Islet of Langerhans (tissue), 1 donor: ENCODE results near the gene SPINDOC.

Source experiments
- FAIRE-seq: peaks from one replicate; lab custom pipeline; 2011; peaks lifted over from hg19 to GRCh38; lab: Jason Lieb, UNC

SPINDOC gene

DNA sequence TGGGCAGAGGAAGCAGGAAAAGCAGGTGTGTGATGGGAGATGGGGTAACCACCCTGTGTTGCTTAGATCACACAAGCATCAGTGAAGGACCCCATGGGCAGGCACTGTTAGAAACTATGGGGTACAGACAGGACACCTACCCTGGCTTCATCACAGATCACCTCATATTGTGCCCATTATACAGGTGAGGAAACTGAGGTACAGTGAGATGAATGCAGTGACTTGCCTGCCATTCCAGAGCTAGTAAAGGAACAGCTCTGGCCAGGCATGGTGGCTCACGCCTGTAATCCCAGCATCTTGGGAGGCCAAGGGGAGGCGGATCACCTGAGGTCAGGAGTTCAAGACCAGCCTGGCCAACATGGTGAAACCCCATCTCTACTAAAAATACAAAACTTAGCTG lies 19.8 kb downstream of the SPINDOC start:
- no peak for FAIRE-seq

DNA sequence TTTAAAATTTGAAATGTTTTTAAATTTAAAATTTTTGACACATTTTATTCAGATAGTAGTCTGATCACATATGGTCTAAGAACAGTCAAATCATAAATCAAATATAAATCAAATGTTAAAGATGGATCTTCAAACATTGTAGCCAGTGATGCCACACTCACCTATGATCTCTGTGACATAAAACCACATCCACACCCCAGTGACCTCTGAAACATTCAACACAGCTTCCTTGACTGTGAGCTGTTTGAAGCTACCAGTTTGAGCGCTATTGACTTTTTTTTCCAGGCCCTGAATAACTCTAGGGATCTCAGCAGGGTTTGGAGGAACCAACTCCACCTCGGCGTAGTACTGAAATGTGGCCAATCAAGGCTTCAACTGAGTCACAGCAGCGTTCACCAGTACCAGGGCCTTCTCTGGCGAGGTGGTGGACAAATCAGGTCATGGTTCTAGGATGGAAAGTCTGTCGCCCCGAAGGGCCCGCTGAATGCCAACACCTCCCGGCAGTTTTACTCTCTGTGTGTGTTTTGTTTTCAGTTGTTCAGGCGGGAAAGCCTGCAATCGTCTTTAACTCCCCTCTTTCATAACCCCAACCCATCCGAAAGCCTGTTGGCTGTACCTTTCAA lies 21.4 kb downstream of the SPINDOC start:
- no peak for FAIRE-seq

DNA sequence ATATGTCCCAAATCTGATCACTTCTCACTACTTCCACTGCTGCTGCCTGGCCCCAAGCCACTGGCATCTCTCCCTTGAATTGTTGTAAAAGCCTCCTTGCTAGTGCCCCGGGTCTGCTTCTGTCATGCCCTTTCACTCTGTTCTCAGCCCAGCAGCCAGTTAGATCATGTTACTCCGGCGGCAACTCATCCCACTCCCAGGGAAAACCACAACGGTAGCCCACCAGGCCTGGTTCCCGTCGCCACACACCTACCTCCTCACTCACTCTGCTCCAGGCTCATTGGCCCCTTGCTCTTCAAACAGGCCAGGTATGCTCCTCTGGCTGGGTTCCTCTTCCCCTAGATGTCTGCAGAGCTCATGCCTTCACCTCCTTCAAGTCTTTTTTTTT lies 21.9 kb downstream of the SPINDOC start:
- no peak for FAIRE-seq

DNA sequence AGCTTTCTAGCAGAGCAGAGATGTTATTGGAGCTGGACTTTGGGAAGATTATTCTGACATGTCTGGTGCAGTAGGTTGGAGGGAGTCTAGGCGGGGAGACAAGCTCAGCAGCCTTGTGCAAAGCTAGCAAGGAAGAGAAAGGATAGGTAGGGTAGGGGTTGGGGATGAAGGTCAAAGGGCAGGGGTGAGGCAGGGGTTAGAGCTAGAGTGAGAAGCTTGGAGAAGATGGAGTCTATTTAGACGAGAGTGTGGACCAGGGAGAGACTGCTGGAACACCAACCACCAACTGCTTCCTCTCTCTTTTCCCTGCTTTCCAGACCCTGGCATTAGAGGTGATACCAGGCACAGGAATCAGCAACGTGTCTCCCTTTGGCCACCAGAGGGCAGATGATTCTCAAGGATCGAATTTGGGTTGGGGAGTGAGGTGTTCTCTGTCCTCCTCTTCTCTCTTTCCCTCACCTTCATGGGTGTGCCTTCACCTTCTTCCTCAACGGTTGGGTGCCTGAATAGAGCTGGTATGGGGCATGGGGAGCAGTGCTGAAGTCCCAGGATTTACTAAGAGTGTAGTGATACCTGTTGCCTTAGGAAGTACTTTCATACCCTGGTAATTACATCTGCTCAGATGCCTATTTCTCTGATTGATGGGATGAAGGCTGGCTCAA lies 23.9 kb downstream of the SPINDOC start:
- FAIRE-seq = peak; percentile 68

DNA sequence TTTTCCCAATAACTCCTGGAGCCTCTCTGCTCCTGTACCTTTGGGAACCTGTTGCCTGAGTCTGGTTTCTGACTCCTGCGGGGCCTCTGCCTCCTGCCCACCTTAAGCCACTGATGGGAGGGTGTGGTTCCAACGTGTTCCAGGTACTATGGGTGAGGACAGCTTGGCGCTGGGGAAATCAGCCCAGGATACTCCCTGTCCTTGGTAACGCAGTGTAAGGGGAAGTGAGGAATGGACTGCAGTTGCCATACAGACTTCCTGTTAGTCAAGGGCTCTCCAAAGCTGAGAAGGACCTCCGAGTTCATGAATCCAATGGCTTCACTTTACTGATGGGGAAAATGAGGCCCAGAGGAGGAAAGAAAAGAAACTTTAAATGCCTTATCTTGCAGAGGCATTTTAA lies 24.5 kb downstream of the SPINDOC start:
- FAIRE-seq = no peak

DNA sequence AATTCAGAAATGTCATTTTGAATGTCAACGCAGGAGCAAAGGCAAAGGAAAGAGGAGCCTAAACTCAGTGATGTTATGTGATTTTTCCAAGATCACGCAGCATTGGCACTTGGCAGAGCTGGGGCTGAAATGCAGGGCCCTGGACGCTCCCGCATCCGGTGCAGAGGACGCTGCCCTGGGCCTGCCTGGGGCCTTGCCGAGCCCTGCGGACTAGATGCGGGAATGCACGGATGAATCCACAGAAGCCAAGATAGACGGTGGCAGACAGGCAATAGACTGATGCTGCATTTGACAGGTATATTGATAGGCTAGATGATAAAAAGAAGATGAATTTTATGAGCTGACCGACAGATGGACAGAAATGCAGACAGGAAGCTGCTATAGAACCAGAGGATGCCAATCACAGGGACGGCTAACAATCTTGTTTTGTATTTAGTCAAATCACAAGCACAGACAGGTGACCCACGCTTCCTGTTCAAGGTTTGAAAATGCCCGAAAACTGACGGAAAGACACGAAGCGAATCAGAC lies 25.0 kb downstream of the SPINDOC start:
- no peak for FAIRE-seq

DNA sequence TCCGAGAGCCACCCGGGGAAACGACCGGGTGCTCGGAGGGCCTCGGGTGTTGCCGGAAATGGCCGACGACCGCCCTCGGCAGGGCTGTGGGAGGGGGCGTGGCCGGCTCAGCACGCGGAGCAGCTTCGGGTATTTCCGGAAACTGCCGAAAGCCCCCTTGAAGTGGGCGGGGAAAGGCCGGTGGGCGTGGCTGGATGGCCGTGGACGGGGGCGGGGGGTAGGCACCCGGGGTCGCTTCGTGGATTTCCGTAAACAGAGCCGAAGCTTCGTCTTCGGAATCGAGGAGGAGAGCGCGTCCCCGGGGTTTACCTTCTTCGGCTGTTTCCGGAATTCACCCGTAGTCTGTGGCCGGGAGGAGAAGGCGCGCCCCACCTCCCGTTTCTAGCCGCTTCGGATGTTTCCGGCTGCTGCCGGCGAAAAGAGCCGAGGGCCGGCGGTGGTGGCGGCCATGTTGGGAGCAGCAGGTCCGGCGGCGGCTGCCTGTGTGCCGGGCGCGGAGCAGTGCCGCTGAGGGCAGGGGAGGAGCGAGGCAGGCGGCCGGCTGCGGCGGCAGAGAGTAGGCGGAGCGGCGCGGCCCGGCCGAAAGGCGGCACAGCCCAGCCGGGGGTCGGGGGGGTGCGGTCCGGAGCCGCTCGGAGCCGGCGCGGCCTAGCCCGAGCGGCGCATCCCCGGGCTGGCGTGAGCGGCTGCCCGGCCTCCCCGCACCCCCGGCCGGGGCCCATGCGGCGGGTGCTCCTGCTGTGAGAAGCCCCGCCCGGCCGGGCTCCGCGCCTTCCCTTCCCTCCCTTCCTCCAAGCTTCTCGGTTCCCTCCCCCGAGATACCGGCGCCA lies 25.6 kb downstream of the SPINDOC start, which contains the start of gene MARK2:
Gene MARK2, plus strand, starts transcription at position 433 of the 830 bp plus-strand sequence. Its CDS starts 397 bp downstream, at position 830.
- FAIRE-seq = no peak

DNA sequence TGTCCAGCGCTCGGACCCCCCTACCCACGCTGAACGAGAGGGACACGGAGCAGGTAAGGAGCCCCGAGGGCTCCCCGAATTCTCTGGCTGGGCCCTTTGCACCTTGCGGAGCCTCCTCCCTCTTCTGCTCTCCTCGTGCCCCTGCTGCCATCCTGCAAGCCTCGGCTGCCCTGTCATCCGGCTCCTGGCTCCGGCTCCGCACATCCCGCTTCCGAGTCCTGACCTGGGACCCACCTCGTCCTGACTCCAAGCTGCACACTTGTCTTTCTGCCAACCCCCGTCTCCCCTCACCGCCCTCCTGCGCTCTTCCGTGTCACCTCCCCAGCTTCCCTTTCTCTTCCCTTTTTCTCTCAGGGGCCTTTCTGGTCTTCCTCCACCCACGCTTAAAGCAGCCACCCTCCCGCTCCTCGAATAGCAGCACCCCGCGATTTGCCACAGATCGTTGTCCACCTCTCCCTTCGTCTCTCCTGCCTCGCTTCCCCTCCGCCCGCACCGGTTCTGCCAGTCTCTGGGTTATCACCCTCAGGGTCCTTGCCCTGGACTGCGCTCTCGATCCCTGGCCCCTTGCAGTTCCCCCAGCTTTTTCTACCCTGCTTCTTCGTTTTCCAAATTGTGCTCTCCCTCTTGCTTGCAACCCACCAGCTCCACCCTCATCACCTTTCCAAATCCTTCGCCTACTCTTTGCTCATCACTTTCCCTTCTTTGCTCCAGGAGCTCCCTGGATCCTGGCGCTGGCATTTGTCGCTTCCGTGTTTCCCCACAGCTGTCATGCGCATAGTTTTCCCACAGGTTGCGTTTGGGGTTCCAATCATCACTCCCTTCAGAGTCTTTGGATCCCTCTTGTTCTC lies 26.5 kb downstream of the SPINDOC start:
- FAIRE-seq = no peak

DNA sequence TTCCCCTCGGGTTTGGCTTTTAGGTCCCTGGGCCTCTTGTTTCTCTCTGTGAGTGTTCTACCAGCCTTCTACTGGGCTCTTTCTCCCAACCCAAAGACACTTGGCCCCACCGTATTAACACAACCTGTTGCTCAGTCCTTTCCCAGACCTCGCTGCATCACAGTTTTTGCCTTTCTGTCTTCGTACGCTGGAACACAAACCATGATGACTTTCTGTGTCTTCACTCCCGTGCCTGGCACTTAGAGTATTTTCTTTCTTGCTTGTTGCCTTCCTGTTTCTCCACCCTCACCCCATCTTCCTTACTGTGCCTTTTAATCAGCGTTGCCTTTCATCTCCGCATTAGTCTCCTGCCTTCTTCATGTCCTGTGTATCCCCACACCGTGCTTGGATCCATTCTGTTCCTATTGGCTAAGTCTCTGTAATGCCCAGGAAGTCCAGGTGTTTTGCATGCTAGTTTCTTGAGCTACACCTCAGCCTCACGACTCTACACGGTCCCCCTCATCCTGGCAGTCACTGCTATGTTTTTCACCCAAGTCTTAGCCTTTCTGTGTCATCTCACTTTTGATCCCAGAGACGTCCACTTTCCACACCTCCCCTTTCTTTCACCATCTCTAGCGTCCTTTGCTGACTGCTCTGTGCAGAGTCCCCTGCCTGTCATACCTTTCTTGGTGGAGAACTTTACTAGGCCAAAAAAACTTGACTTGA lies 27.3 kb downstream of the SPINDOC start:
- FAIRE-seq = no peak

DNA sequence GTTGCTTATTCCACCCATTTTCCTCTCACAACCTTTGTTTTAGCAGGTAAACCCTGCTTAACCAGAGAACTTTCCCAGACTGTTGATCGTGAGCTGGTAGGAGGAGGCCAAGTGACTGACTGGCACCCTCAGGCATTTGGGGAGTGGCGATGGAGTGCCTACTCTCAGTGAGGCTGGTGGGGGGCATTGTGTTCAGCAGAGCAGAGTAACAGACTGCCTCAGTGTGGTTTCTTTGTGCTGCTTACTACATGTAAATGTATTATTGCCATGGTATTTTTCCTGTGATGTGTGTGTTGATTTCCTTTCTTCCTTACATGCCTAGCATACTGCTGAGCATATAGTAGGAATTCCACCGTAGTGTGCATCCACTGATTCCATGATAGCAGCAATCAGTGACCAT lies 28.3 kb downstream of the SPINDOC start:
- FAIRE-seq = no peak

DNA sequence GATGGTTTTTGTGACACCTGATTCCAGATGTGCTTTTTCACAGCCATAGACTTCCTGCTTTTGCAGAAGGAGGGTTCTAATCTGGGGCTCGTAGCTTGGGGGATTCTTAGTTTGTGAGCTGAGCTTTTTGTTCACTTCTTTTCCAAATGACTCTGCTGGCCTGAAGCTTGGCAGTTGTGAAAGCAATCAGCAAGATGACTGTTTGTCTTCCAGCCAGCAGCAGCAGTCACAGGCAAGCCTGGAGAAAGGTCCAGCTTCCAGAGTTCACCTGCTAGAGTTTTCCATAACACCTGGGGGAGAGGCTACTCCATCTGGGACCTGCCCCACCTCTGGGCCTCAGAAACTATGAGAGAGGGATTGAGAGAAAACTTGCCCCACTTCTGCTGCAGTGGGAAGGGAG lies 29.8 kb downstream of the SPINDOC start:
- FAIRE-seq = no peak

DNA sequence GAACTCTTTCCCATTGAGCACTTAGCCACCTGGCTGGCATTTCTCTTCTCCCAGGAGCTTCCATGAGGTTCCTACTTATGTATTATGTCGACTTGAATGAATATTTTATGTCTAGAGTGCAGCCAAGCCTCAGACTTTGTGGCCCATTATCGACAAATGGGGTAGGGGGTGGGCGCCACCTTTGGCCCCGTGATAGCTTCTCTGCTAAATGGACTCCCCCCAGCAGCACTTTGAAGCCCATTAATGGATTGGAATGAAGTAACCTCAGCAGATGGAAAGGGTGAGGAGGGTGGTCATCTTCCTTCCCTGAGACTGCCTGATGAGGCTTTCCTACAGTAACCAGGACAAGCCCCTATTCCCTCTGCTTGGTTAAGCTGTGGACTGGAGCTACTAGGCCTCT lies 31.6 kb downstream of the SPINDOC start:
- no peak for FAIRE-seq

DNA sequence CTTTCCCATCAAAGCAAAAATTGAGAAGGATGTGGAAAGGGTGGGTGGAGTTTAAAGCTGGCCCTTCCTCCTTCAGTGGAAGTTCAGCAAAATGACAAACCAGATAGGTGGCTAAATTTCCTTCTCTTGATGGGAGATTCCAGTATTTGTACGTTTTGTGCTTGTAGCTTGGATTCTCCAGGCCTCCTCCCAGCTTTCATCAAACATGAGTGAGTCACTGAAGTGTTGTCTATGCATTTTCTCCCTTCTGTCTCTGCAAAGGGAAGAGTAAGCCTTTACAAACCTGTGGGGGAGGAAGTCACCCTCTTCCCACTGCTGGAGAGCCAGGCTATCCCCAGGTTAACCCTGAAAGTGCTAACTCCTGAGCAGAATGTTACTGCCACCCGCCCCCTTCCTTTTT lies 32.0 kb downstream of the SPINDOC start:
- FAIRE-seq = no peak

DNA sequence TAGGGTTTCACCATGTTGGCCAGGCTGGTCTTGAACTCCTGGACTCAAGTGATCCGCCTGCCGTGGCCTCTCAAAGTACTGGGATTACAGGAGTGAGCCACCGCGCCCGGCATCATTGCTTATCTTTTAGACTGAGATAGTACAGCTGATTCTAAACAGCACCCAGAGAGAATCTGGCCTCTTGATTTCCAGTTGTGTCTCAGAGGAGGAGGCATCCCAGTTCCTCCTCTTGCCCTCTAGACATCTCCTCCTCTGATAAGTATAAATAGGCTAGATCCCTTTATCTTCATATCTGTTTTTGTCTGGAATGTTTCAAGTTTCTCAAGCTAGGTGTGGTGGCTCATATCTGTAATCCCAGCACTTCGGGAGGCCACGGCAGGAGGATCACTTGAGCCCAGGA lies 32.7 kb downstream of the SPINDOC start:
- no peak for FAIRE-seq

DNA sequence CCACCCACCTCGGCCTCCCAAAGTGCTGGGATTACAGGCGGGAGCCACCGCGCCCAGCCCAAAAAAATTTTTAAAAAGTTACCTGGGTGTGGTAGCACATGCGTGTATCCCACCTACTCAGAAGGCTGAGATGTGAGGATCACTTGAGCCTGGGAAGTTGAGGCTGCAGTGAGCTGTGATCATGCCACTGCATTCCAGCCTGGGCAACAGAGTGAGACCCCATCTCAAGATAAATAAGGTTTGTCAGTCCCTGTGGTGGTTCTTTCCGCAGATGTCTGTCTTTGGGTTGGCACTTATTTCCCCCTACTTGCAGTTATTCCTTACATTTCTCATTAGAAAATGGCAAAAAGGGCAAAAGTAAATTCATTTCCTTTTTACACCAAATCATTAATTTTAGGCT lies 33.6 kb downstream of the SPINDOC start:
- FAIRE-seq = no peak

DNA sequence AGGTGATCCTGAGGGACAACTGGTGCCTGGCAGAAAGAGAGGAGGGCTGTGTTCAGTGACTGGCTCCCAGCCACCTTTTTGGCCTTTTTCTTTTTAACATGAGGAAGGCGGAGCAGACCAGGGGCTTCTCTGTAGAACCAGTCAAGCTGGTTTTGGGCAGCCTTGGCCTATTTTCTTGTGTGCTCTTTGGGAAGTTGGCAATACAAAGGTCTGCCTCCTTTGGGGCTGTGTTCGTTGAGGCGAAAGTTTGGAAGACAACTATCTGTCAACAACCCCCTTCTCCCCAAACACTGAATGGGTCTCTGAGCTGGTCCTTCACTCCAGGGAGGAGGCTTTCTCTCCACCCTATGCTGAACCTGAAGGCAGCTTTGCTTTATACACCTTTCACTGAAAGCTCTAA lies 34.1 kb downstream of the SPINDOC start:
- FAIRE-seq = no peak

DNA sequence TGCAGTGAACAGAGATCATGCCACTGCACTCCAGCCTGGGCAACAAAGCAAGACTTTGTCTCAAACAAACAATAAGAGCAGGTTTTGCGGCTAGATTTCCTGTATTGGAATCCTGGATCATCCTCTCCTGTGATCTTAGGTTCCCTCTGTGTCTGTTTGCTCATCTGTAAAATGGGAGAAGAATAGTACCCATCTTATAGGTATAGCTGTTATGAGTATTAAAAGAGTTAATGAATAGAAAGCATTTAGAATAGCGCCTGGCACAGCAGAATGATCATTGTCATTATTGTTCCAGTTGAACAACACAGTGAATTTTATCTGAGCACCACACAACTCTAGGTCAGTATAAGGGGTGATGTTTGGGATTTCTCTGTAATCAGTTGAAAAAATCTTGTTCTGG lies 36.4 kb downstream of the SPINDOC start:
- FAIRE-seq = no peak

DNA sequence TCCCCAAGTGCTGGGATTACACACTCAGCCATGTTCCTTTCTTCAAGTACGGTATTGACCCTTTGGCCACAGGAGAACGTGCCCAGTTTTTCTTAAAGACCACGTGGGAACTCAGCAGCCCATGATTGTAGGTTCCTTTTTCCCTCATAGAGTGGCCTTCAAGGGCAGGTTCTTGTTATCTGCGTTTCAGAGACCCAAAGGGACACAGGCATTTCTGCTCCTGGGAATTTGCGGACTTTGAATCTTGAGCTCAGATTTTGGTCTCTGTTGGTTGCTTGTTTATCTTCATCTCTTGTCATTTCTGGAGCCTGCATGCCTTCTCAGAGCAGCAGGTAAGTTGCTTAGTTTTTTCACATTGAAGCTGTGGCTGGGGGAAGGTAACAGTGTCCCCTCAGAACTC lies 37.7 kb downstream of the SPINDOC start:
- FAIRE-seq = no peak

DNA sequence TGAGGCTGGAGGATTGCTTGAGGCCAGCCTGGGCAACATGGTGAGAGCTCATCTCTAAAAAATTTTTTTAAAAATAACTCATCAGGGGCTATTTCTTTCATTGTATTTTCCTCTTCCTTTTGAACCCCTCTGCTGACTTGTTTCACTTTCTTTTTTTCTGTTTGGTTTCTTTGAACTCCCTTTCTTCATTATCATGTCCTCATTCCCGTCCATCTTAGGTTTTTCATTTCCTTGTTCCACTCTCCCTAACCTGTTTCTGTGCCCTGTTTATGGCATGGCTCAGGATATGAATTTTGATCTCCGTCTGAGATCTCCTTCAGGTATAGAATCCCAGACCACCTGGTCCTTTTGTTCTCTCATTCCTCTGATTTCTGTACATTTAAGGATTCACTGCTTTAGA lies 38.1 kb downstream of the SPINDOC start:
- no peak for FAIRE-seq

DNA sequence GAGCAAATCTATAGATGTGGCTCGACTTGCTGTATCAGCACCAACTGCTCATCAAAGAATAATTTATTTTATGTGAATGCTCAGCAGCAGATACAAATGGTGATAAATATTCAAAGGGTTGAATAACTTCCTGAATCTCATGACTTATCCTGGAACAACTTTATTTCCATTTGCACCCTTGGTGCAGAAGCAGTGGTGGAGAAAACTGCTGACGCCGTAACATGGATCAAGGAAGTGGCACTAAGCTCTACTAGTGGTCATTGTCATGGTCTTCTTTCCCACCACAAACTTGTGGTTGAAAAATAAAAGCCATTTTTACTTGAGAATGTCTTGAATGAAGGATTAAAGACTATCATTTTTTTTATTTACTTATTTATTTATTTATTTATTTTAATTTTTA lies 40.2 kb downstream of the SPINDOC start:
- FAIRE-seq = no peak

DNA sequence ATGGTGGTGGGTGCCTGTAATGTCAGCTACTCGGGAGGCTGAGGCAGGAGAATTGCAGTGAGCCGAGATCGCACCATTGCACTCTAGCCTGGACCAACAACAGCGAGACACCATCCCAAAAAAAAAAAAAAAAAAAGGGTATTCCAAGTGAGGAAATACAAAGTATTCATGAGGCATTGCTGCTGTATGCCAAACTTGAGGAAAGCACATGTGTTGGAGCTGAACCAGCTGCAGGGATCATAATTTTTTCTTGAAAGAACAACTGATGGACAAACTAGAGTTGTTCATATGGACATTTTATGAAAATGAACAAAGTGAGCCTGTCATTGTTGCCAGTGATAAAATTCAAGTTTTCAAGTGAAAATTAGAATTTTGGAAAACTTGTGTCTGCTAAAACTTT lies 41.4 kb downstream of the SPINDOC start:
- FAIRE-seq = no peak

DNA sequence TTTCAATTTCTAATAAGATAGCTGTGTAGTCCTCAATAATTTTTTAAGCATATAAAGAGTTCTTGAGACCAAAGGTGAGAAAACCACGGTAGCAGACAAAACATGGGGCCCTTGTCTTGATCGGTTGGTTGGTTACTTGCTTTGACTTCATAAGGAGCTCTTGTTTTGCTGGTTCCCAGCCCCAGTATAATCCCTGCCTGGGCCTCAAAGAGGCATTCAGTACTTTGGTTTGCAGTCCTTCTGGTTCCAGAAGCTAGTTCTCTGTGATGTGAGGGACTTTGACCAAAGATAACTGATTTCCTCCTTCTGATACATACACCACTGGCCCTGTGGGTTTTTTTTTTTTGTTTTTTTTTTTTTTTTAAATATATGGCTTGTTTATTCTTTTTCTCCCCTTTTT lies 42.7 kb downstream of the SPINDOC start:
- no peak for FAIRE-seq
